Measurements from ENCODE around the gene NR5A1.

The NR5A1 gene

DNA sequence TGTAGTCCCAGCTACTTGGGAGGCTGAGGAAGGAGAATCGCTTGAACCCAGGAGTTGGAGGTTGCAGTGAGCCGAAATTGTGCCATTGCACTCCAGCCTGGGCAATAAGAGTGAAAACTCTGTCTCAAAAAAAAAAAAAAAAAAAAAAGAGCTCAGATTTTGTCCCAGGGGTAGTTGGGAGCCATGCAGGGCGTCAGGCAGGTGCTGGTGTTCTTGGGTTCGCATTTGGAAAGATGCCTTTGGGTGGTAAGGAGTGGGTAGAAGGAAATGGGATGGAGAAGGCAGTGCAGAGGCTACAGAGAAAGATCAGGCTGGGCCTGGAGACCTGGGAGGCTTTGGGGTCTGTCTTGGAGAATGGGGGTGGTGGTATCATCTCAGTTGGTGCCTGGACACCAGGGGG, 33.0 kb downstream of the NR5A1 start:
- H3K27me3 ChIP-seq (replicated peaks): peaks cover 23% of the 10 kb centered on the region
- TF ChIP-seq, protein P1, sequence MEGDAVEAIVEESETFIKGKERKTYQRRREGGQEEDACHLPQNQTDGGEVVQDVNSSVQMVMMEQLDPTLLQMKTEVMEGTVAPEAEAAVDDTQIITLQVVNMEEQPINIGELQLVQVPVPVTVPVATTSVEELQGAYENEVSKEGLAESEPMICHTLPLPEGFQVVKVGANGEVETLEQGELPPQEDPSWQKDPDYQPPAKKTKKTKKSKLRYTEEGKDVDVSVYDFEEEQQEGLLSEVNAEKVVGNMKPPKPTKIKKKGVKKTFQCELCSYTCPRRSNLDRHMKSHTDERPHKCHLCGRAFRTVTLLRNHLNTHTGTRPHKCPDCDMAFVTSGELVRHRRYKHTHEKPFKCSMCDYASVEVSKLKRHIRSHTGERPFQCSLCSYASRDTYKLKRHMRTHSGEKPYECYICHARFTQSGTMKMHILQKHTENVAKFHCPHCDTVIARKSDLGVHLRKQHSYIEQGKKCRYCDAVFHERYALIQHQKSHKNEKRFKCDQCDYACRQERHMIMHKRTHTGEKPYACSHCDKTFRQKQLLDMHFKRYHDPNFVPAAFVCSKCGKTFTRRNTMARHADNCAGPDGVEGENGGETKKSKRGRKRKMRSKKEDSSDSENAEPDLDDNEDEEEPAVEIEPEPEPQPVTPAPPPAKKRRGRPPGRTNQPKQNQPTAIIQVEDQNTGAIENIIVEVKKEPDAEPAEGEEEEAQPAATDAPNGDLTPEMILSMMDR (IDR thresholded peaks at IDR 0.05; ENCODE audit: low read depth, low read length, missing control alignments): no peak
- DNase-seq: no peak

DNA sequence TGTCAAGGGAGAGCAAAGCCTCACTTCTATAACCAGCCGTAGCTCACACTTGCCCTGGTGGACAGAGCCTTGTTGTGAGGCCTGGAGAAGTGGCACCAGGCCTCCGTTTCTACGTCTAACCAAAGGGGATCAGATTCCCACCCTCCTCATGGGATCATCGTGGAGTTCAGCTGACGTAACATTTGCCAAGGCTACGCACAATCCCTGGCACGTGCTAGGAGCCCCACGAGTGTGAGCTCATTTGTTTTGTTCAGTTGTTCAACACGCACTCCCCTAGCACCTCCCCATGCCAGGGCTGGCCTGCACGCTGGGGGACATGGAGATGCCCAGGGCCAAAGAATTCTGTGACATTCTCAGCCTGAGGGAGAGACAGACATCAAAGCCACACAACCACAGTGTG, 33.9 kb downstream of the NR5A1 start:
- Histone ChIP-seq H3K36me3 (replicated peaks) (no peaks in the 10 kb centered on the region), H3K27me3 (replicated peaks) (peaks cover 15% of the 10 kb centered on the region), H3K27ac (no peak overlapping the region), H3K4me3 (ENCODE audit: low read depth, low read length) (no peak overlapping the region)
- TF ChIP-seq, protein P1 (IDR thresholded peaks at IDR 0.05; ENCODE audit: low read depth, low read length, missing control alignments): no peak
- no peak for DNase-seq
- in situ Hi-C loops (cut with HindIII; ENCODE audit: low pct_ligation_motif_present, low sequenced_read_pairs): no loop called here

More for the DNA sequence above, 33.0 kb downstream of the NR5A1 start:
- in situ Hi-C loops (cut with HindIII; ENCODE audit: low pct_ligation_motif_present, low sequenced_read_pairs): no loop called here
- H3K36me3 ChIP-seq (replicated peaks): no peaks in the 10 kb centered on the region
- H3K4me3 ChIP-seq (ENCODE audit: low read depth, low read length): no peak overlapping the region
- H3K27ac ChIP-seq: no peak overlapping the region

DNA sequence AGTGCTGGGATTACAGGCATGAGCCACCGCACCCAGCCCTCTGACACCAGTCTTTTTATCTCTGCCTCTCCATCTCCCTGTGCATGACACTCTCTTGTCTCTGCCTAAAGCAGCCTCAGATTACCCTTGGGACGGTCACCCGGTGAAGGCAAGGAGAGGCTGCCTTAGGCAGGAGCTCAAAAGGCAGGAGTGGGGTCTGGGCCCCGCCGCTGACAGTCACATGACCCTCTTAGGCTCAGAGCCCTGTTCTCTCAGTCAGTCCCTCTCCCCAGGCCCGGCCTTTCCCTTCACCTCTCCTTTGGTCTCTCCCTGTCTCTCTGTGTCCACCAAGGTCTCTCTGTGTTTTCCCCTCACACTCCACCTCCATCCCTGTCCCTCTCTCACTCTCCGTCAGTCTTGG, 34.4 kb downstream of the NR5A1 start:
- Histone ChIP-seq H3K36me3 (replicated peaks) (no peaks in the 10 kb centered on the region), H3K27ac (no peak overlapping the region), H3K4me3 (ENCODE audit: low read depth, low read length) (no peak overlapping the region), H3K27me3 (replicated peaks) (peaks cover 11% of the 10 kb centered on the region)
- TF ChIP-seq, protein P1 (IDR thresholded peaks at IDR 0.05; ENCODE audit: low read depth, low read length, missing control alignments): no peak
- no peak for DNase-seq
- in situ Hi-C loops (cut with HindIII; ENCODE audit: low pct_ligation_motif_present, low sequenced_read_pairs): no loop called here

DNA sequence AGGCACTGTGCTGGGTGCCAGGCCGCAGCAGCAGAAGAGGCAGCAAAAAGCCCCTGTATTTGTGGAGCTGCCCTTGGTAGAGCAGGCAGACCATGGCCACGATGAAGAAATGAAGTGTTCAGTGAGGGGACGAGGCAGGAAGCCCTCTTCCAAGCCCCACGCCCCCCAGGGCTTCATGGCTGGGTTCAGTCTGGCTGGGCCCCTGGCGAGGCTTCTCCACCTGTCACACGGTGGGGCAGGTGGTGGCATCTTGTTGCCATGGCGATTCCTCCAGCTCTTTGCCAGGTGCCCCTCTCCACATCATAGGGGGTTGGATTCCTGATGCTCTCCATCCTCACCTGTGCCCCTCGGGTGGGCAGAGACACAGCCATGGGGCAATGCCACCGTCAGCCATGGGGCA, 35.4 kb downstream of the NR5A1 start:
- TF ChIP-seq, protein P1 (IDR thresholded peaks at IDR 0.05; ENCODE audit: low read depth, low read length, missing control alignments): no peak
- Histone ChIP-seq H3K4me3 (ENCODE audit: low read depth, low read length) (no peak overlapping the region), H3K27me3 (replicated peaks) (peaks cover 4% of the 10 kb centered on the region), H3K27ac (no peak overlapping the region), H3K36me3 (replicated peaks) (no peaks in the 10 kb centered on the region)
- in situ Hi-C loops (cut with HindIII; ENCODE audit: low pct_ligation_motif_present, low sequenced_read_pairs): no loop called here
- DNase-seq: no peak

DNA sequence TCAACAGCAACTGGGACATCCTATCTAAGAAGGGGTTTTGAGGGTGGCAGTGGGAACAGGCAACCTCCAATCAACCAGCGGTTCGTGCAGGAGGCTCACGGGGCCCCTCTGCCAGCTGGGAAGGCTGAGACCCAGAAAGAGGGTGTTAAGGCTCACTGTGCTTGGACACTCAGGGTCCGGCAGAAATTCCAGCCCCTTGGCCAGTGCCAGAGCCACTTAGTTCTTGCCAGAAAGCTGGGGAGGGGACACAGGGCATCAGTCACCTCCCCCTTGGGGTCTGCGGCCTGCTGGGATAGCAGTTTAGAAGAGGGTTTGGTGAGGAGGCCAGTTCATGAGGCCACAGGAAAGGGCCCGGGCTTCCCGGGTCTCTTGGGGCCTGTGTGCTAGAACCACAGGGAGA, 36.5 kb downstream of the NR5A1 start:
- H3K27ac ChIP-seq: no peak overlapping the region

DNA sequence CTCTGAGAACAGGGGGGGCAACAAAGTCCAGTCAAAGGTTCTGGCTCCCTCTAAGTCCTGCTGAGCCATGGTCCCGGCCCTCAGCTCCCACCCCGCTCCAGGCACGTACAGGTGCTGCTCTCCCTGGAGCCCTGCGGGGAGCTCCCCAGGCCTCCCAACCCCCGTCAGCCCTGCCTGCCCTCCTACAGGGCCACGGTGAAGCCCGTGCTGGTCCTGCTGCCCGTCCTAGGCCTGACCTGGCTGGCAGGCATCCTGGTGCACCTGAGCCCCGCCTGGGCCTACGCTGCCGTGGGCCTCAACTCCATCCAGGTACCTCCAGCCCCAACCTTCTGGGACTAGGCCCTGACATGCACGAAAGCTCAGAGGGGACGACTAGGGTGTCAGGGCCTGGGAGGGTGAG, 36.9 kb downstream of the NR5A1 start:
- Histone ChIP-seq H3K36me3 (replicated peaks) (no peaks in the 10 kb centered on the region), H3K27me3 (replicated peaks) (no peaks in the 10 kb centered on the region), H3K27ac (no peak overlapping the region), H3K4me3 (ENCODE audit: low read depth, low read length) (no peak overlapping the region)
- TF ChIP-seq, protein P1 (IDR thresholded peaks at IDR 0.05; ENCODE audit: low read depth, low read length, missing control alignments): no peak
- DNase-seq: no peak
- in situ Hi-C loops (cut with HindIII; ENCODE audit: low pct_ligation_motif_present, low sequenced_read_pairs): no loop called here

More for the DNA sequence above, 36.5 kb downstream of the NR5A1 start:
- no peak for DNase-seq
- TF ChIP-seq, protein P1 (IDR thresholded peaks at IDR 0.05; ENCODE audit: low read depth, low read length, missing control alignments): no peak
- Histone ChIP-seq H3K36me3 (replicated peaks) (no peaks in the 10 kb centered on the region), H3K4me3 (ENCODE audit: low read depth, low read length) (no peak overlapping the region), H3K27me3 (replicated peaks) (no peaks in the 10 kb centered on the region)
- in situ Hi-C loops (cut with HindIII; ENCODE audit: low pct_ligation_motif_present, low sequenced_read_pairs): no loop called here
